RKO (cell line): ENCODE measurements around the gene MYRF.

Experiments
- DNase-seq: peaks from one replicate; pipeline ENCODE4 v3.0.0-alpha.2; 2016; ENCODE audit warnings: low spot score

MYRF gene

DNA sequence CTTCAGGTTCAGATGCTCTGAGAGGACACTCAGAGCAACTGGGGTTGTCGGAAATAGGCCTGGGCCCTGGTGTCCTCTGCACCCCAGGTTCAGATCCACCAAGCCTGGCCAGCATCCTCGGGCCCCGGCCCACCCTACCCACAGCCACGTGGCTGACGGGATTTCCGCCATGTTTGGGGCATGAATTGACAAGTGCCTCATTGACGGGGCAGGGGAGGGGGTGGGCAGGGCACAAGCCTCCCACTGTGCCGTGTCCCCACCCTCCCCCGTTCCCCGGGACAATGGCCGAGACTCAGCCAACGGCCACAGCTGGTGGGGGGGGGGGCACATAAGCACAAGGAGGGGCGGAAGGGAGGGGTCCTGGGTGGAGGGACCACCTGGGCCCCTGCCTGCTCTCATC, 8.5 kb downstream of the MYRF start:
- no peak for DNase-seq

- DNase-seq: no peak
These were observed 9.2 kb downstream of the MYRF start for GRCh38 chr11:61761440-61762222.

- no peak for DNase-seq
These were observed 9.8 kb downstream of the MYRF start for GRCh38 chr11:61762223-61762615.

- no peak for DNase-seq
These were observed 10.4 kb downstream of the MYRF start for GRCh38 chr11:61762798-61763197.

- no peak for DNase-seq
These were observed 11.6 kb downstream of the MYRF start for GRCh38 chr11:61763930-61764605.

DNA sequence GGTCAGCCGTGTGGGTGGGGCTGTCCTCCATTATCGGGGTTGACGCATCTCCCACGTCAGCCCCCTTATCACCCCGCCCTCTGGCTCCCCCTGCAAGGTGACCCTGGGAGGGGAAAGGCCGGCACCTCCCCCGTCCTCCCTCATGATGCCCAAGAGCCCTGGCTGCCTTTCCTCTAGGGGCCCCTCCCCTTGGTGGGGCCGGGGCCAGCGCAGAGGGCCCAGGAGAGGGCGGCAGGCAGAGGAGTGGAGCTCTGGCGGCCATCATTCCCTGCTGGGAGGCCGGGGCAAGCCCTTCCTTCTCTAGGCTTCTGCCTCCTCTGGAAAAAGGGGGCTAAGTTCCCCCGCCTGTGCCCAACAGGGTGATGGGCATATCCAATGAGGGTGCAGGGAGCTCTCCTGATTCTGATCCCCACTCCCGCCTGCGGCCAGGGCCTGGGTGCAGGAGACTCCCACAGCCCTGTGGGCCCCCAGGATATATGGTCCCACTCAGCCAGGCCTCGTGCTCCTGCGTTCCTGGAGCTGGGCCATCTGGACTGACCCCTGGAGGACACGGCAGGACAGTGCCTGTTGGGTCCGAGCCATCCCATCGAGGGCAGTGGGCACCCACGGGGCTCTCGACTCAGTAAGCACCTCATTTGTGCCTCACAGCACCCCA, 12.3 kb downstream of the MYRF start:
- DNase-seq: no peak

- no peak for DNase-seq
These were observed 13.3 kb downstream of the MYRF start for GRCh38 chr11:61765550-61766253.

DNA sequence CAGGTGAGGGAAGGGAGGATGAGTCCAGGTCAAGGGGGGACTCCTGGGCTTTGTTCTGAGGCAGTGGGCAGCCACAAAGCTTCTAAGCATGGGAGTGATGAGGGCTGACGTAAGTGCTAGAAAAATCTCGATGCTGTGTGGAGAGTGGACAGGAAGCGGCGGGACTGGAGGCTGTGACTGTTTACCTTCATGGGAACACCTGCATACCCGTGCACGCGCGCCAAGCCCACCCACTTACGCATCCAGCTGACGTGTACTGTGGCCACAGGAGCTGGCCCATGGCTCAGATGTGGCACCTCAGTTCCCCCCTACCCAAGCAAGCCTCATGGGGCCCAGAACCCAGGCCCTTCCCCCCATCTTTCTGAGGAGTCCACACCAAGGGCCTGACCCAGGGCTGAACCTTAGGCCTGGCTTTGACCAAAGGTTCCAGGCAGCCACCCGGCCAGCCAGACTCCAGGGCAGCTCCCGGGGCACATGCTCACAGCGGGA, 14.0 kb downstream of the MYRF start:
- no peak for DNase-seq

GRCh38 chr11:61768376-61769076, 16.1 kb downstream of the MYRF start:
- no peak for DNase-seq

DNA sequence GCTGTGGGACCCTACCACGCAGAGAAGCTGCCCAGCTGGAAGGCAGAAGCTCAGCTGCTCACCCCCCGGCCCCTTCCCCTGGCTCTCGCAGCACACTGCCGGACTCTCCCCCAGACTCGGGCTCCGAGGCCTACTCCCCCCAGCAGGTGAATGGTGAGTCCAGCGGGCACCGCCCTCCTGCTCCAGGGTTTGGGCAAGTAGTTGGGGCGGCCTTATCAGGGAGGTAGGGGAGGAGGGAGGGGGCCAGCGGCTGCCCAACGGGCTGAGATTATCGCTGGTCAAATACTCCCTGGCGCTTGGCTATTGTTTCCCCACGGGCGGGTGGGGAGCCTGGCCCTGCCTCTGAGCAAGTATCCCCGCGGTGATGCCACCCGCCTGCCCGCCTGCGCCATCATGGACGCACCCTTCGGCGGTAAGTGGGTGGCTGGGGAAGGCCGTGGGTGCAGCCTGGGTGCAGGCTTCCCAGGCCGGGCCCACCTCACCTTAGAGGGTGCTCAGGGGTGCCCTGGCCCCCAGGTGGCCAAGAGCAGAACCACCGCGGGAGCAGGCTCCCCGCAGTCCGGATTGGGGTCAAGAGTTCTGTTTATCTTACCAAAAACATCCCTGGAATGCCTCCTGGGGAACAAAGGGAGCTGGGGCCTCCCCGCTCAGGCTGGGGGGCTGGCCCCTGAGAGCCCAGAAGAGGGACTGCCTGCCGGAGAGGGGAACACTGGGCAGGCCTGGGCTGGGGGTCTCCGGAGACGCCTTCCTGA, 16.9 kb downstream of the MYRF start:
- DNase-seq: no peak

GRCh38 chr11:61769946-61770683, 17.7 kb downstream of the MYRF start:
- no peak for DNase-seq

DNA sequence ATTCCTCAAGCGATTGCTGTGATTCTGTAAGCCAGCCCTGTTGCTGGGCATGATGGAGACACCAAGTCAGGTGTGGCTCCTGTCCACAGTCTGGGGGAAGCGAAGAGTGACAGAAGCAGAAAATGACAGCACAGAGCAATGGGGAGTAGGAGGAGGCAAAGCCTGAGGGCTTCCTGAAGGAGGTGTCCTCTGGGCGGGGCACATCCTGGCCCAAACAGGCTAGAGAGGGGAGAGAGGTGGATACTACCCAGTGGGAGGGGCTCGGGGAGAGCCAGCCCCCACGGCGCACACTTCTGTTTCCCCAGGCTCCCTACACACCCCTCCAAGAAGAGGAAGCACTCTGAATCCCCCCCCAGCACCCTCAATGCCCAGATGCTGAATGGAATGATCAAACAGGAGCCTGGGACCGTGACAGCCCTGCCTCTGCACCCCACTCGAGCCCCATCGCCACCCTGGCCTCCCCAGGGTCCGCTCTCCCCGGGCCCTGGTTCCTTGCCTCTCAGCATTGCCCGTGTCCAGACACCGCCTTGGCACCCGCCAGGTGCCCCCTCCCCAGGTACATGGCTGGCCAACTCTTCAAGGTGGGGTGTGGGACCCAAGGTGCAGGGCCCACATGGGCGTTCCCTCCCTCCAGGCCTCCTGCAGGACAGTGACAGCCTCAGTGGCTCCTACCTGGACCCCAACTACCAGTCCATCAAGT, 18.9 kb downstream of the MYRF start:
- no peak for DNase-seq

- DNase-seq: no peak
These were observed 19.6 kb downstream of the MYRF start for GRCh38 chr11:61771985-61772455.

DNA sequence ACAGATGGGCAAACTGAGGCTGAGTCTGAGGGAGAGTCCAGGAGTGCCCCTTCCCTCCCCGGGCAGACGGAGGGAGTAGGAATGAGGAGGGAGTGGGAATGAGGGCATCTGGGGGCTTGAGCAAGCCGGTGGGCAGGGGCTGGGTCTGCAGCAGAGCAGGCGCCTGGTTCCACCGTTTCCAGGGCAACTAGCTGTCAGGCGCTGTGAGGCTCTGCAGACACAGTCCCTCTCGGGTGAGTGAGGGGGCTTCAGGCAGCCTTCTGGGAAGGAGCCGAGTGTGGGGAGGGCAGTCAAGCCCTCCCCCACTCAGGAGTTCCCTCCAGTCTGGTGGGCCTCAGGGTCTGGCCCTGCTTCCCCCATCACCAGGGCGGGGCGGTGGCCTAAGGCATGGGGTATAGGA, 20.9 kb downstream of the MYRF start:
- DNase-seq: no peak

- no peak for DNase-seq
These were observed 21.4 kb downstream of the MYRF start for GRCh38 chr11:61773809-61774208.

DNA sequence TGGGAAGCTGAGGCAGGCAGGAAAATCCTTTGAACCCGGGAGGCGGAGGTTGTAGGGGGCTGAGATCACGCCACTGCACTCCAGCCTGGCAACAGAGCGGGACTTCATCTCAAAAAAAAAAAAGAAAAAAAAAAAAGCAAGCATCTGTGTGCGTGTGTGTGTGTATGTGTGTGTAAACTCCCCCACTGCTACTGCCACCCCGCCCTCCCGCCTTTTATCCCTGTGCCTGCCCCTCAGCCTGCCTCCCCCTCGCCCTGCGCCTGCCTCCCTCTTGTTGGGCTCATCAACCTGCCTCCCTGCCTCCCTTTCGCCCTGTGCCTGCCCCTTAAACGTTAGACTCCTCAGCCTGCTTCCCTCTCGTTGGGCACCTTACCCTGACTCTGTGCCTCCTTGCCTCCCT, 22.0 kb downstream of the MYRF start:
- no peak for DNase-seq

GRCh38 chr11:61775106-61775505, 22.7 kb downstream of the MYRF start:
- no peak for DNase-seq

DNA sequence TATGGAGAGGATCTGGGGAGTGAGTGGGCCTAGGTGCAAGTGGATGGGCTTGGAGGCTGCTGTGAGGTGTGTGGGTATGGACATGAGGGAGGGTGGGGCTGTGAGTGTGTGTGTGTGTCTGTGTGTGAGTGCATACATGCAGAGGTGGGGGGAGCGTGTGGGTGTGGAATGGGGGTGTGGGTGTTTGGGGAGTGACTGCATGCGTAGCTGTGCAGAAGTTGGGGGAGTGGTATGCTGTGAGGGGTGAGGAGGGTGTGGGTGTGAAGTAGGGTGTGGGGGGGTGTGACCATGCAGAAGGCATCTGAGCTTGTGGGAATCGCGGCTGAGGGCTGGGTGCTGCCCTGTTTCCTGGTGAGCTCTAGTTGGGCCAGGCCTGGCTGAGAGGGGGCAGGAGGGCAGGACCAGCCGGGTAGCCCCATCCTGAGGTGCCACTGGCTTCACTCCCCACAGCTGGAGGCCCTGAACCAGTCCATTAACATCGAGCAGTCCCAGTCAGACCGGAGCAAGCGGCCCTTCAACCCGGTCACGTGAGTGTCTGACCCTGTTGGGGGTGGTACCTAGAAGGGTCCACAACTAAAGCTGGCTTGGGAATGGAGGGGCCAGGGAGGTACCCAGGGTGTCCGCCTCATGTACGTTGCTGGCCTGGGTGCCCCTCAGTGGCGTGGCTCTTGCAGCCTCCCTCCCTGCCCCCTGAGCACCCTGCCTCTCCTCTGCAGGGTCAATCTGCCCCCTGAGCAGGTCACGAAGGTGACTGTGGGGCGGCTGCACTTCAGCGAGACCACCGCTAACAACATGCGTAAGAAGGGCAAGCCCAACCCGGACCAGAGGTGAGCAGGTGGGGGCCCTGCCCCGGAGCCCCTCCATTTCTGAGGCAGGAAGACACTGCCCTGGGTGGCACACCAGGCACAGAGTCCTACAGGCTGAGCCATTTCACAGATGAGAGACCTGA, 23.4 kb downstream of the MYRF start:
- DNase-seq: no peak
